IgD-negative memory B cell (primary cell): ENCODE results near the gene HS3ST4. TPM values are rescaled to one million over a fixed set of nuclear protein-coding genes. Genes with fewer than 3 reads are reported as not detected.

Source experiments
- H3K27ac Mint-ChIP-seq, 3 donors: one replicate each; pipeline ENCODE4 v1.8.0; 2020 to 2022; ENCODE audit warnings: mild to moderate bottlenecking in 3 of 3, mixed read lengths in 3 of 3, moderate library complexity in 1 of 3
- H3K27me3 Mint-ChIP-seq: one replicate; pipeline ENCODE4 v1.8.0; 2021; ENCODE audit warnings: mixed read lengths
- H3K36me3 Mint-ChIP-seq: one replicate; pipeline ENCODE4 v1.8.0; 2020; ENCODE audit warnings: mild to moderate bottlenecking, mixed read lengths
- H3K4me1 Mint-ChIP-seq, 3 donors: one replicate each; pipeline ENCODE4 v1.8.0; 2020 to 2022; ENCODE audit warnings: mixed read lengths in 3 of 3, mild to moderate bottlenecking in 1 of 3
- H3K4me3 Mint-ChIP-seq, 4 donors: one replicate each; pipeline ENCODE4 v1.8.0; 2020 to 2022; ENCODE audit warnings: mild to moderate bottlenecking in 4 of 4, mixed read lengths in 4 of 4, moderate library complexity in 3 of 4
- H3K9me3 Mint-ChIP-seq, 3 donors: one replicate each; pipeline ENCODE4 v1.8.0; 2020 to 2021; ENCODE audit warnings: mixed read lengths in 3 of 3, mild to moderate bottlenecking in 1 of 3
- polyA plus RNA-seq: library from polyadenylated mRNA; unstranded; fragments of 300-500 nt; fragmentation: Illumina TruSeq; gene quantifications from one replicate; pipeline ENCODE4 v1.2.3, GENCODE V29; 2021

The HS3ST4 gene
- polyA plus RNA-seq = not detected

GRCh38 chr16:25691519-25692091, at the start of gene HS3ST4:
Gene HS3ST4 (plus strand): TSS chr16:25691959.
- Mint-ChIP-seq H3K9me3 (no peaks in the 10 kb centered on the region), H3K4me3 (peak within 1 kb of the TSS in 3 of 4 donors; percentile 21 to 81 (median 65)), H3K27me3 (peaks cover 33% of the 10 kb centered on the region)

GRCh38 chr16:25643633-25644032, 48.1 kb upstream of the HS3ST4 start:
- Mint-ChIP-seq H3K27ac (no peak overlapping the region), H3K9me3 (peaks cover 3 to 16% (median 3%) of the 10 kb centered on the region in 3 donors), H3K27me3 (peaks cover 2% of the 10 kb centered on the region), H3K4me3 (no peak overlapping the region), H3K36me3 (no peaks in the 10 kb centered on the region), H3K4me1 (no peaks in the 10 kb centered on the region)

More at GRCh38 chr16:25691519-25692091, at the start of gene HS3ST4:
- peaks cover 0 to 5% (median 2%) of the 10 kb centered on the region in 3 donors for H3K4me1 Mint-ChIP-seq
- H3K36me3 Mint-ChIP-seq = no peaks in the 10 kb centered on the region
- peak within 1 kb of the TSS in 1 of 3 donors; percentile 74 for H3K27ac Mint-ChIP-seq

GRCh38 chr16:25656639-25657038, 35.1 kb upstream of the HS3ST4 start:
- no peaks in the 10 kb centered on the region for H3K36me3 Mint-ChIP-seq
- peaks cover 3 to 10% (median 5%) of the 10 kb centered on the region in 3 donors for H3K9me3 Mint-ChIP-seq
- no peak overlapping the region for H3K4me3 Mint-ChIP-seq
- no peak overlapping the region for H3K27ac Mint-ChIP-seq
- H3K27me3 Mint-ChIP-seq = peaks cover 4% of the 10 kb centered on the region
- H3K4me1 Mint-ChIP-seq = peaks cover 0 to 1% (median 0%) of the 10 kb centered on the region in 3 donors

GRCh38 chr16:25676820-25677219, 14.9 kb upstream of the HS3ST4 start:
- no peak overlapping the region for H3K4me3 Mint-ChIP-seq
- no peaks in the 10 kb centered on the region for H3K36me3 Mint-ChIP-seq
- H3K27me3 Mint-ChIP-seq = no peaks in the 10 kb centered on the region
- peaks cover 0 to 8% (median 2%) of the 10 kb centered on the region in 3 donors for H3K9me3 Mint-ChIP-seq
- H3K27ac Mint-ChIP-seq = no peak overlapping the region
- no peaks in the 10 kb centered on the region for H3K4me1 Mint-ChIP-seq

DNA sequence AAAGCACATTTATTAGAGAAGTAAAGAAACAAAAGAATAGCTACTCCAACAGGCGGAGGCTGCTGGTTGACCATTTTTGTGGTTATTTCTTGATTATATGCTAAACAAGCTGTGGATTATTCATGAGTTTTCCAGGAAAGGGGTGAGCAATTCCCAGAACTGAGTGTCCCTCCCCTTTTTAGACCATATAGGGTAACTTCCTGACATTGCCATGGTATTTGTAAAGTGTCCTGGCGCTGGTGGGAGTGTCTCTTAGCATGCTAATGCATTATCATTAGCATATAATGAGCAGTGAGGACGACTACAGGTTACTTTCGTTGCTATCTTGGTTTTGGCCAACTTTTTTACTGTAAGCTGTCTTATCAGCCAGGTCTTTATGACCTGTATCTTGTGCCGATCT, 12.2 kb upstream of the HS3ST4 start:
- no peak overlapping the region for H3K4me3 Mint-ChIP-seq
- H3K36me3 Mint-ChIP-seq = no peaks in the 10 kb centered on the region
- peaks cover 0 to 5% (median 2%) of the 10 kb centered on the region in 3 donors for H3K9me3 Mint-ChIP-seq
- no peak overlapping the region for H3K27ac Mint-ChIP-seq
- no peaks in the 10 kb centered on the region for H3K4me1 Mint-ChIP-seq
- H3K27me3 Mint-ChIP-seq = no peaks in the 10 kb centered on the region

DNA sequence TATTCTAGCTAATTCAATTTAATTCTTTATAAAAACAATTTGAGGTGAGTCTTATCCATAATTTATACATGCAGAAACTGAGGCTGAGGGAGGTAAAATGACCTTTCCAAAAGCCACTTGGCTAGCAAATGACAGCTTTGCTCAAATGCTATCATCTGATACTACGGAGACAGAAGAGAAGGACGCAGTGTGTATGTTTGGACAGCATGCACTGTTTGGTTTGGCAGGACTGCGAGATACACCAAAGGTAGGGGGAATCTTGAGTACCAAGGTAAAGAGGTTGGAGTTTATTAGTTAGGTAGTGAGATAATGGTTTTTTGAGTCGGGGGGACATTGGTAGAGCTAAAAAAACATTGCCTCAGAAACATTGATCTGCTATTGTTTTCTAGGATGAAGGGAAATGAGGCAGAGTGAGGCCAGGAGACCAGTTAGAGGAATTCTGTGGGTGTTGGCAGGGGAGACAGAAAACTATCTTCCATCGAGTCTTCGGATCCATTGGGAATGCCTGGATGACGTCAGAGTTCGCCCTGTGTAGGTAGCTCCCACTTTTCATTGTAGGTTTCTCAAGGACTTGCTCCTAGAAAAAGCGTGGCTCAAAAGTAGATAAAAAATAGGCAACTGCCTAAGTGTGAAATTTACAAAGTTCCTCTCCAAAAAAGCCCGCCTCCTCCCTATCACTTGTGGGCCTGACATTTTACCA, 2.5 kb upstream of the HS3ST4 start:
- H3K27me3 Mint-ChIP-seq = peaks cover 22% of the 10 kb centered on the region

DNA sequence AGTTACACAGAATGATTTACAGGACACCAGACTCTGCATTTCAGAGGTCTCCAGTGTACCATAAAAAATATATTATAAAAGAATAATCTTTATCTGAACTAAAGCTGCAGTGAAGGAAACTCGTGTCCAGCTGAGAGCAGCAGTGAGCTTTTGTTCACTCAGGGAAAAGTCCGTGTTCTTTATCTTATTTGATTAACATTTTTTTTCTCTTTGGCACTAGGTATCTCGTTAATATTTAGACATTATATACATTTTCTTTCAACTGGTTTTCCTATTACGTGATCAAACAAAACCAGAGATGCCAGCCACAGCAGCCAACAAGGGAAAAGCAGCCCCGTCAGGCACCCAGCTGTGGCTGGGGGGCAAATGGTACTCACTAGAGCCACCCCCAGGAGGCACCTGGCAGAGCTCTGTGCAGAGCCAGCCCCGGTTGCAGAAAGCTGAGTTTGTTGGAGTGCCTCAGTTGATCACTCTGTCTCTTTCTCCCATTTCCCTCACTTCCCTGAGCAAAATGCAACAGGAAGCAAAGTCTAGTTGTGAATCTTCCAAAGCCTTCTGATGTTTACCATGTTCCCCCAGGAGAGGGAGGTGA, 1.1 kb upstream of the HS3ST4 start:
- peak overlapping the region in 2 of 4 donors; percentile 47 to 65 for H3K4me3 Mint-ChIP-seq
- H3K4me1 Mint-ChIP-seq = peaks cover 0 to 5% (median 2%) of the 10 kb centered on the region in 3 donors
- H3K27me3 Mint-ChIP-seq = peaks cover 29% of the 10 kb centered on the region
- no peaks in the 10 kb centered on the region for H3K9me3 Mint-ChIP-seq
- H3K27ac Mint-ChIP-seq = peak overlapping the region in 1 of 3 donors; percentile 74
- no peaks in the 10 kb centered on the region for H3K36me3 Mint-ChIP-seq

More for the DNA sequence above, 2.5 kb upstream of the HS3ST4 start:
- H3K4me1 Mint-ChIP-seq = peaks cover 0 to 5% (median 2%) of the 10 kb centered on the region in 3 donors
- peaks cover 0 to under 1% (median 0%) of the 10 kb centered on the region in 3 donors for H3K9me3 Mint-ChIP-seq
- H3K4me3 Mint-ChIP-seq = peak overlapping the region in 1 of 4 donors; percentile 15
- no peak overlapping the region for H3K27ac Mint-ChIP-seq
- H3K36me3 Mint-ChIP-seq = no peaks in the 10 kb centered on the region

DNA sequence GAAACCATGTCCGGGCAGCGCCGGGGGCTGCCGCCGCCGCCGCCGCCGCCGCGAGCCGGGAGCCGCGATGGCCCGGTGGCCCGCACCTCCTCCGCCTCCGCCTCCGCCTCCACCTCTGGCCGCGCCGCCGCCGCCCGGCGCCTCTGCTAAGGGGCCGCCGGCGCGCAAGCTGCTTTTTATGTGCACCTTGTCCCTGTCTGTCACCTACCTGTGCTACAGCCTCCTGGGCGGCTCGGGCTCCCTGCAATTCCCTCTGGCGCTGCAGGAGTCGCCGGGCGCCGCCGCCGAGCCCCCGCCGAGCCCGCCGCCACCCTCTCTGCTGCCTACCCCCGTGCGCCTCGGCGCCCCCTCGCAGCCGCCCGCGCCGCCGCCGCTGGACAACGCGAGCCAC, 587 bp downstream of the HS3ST4 start:
- Mint-ChIP-seq H3K4me1 (peaks cover 0 to 5% (median 2%) of the 10 kb centered on the region in 3 donors), H3K36me3 (no peaks in the 10 kb centered on the region), H3K27me3 (peaks cover 33% of the 10 kb centered on the region), H3K9me3 (no peaks in the 10 kb centered on the region), H3K27ac (no peak overlapping the region), H3K4me3 (no peak overlapping the region)

GRCh38 chr16:25692742-25693508, 1.2 kb downstream of the HS3ST4 start:
- H3K27me3 Mint-ChIP-seq = peaks cover 33% of the 10 kb centered on the region
- H3K4me1 Mint-ChIP-seq = peaks cover 0 to 5% (median 2%) of the 10 kb centered on the region in 3 donors
- H3K27ac Mint-ChIP-seq = no peak overlapping the region
- peak overlapping the region in 1 of 4 donors; percentile 65 for H3K4me3 Mint-ChIP-seq
- no peaks in the 10 kb centered on the region for H3K9me3 Mint-ChIP-seq
- no peaks in the 10 kb centered on the region for H3K36me3 Mint-ChIP-seq

DNA sequence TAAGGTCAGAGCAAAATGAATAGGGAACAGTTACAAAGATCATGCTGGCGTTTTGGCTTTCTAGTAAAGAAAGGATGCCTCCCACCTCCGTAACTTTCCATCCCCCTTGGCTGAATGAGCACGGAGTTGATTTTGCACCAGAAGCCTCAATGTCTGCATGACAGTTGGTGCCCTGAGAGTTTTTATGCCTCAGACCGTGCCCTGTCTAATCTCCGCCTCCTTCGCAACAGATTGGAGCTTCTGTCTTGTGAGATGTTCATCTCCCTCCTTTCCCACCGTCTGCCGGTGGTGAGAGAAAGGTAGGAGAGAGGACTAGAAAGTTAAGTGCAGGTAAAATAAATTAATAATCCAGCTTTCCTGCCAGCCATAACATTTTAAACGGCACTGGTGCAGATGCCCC, 1.9 kb downstream of the HS3ST4 start:
- peak overlapping the region in 1 of 4 donors; percentile 65 for H3K4me3 Mint-ChIP-seq
- H3K27ac Mint-ChIP-seq = no peak overlapping the region
- no peaks in the 10 kb centered on the region for H3K36me3 Mint-ChIP-seq
- no peaks in the 10 kb centered on the region for H3K9me3 Mint-ChIP-seq
- peaks cover 0 to 5% (median 2%) of the 10 kb centered on the region in 3 donors for H3K4me1 Mint-ChIP-seq
- peaks cover 33% of the 10 kb centered on the region for H3K27me3 Mint-ChIP-seq

- H3K27me3 Mint-ChIP-seq = peaks cover 23% of the 10 kb centered on the region
These were observed 7.3 kb downstream of the HS3ST4 start for GRCh38 chr16:25699069-25699468.

GRCh38 chr16:25700547-25700946, 8.8 kb downstream of the HS3ST4 start:
- H3K9me3 Mint-ChIP-seq = peaks cover 0 to 4% (median 2%) of the 10 kb centered on the region in 3 donors
- H3K4me3 Mint-ChIP-seq = no peak overlapping the region
- H3K4me1 Mint-ChIP-seq = no peaks in the 10 kb centered on the region
- no peak overlapping the region for H3K27ac Mint-ChIP-seq
- peaks cover 14% of the 10 kb centered on the region for H3K27me3 Mint-ChIP-seq
- H3K36me3 Mint-ChIP-seq = no peaks in the 10 kb centered on the region

More at GRCh38 chr16:25699069-25699468, 7.3 kb downstream of the HS3ST4 start:
- H3K27ac Mint-ChIP-seq = no peak overlapping the region
- no peaks in the 10 kb centered on the region for H3K36me3 Mint-ChIP-seq
- H3K9me3 Mint-ChIP-seq = peaks cover 0 to 4% (median 0%) of the 10 kb centered on the region in 3 donors
- H3K4me3 Mint-ChIP-seq = no peak overlapping the region
- no peaks in the 10 kb centered on the region for H3K4me1 Mint-ChIP-seq

GRCh38 chr16:25707553-25707952, 15.8 kb downstream of the HS3ST4 start:
- H3K27ac Mint-ChIP-seq = no peak overlapping the region
- H3K4me1 Mint-ChIP-seq = no peaks in the 10 kb centered on the region
- peaks cover 2 to 10% (median 5%) of the 10 kb centered on the region in 3 donors for H3K9me3 Mint-ChIP-seq
- H3K4me3 Mint-ChIP-seq = no peak overlapping the region
- H3K27me3 Mint-ChIP-seq = peaks cover 8% of the 10 kb centered on the region
- no peaks in the 10 kb centered on the region for H3K36me3 Mint-ChIP-seq

GRCh38 chr16:25707982-25708583, 16.3 kb downstream of the HS3ST4 start:
- Mint-ChIP-seq H3K36me3 (no peaks in the 10 kb centered on the region), H3K4me3 (no peak overlapping the region), H3K4me1 (no peaks in the 10 kb centered on the region), H3K27ac (no peak overlapping the region), H3K9me3 (peaks cover under 1 to 10% (median 5%) of the 10 kb centered on the region in 3 donors), H3K27me3 (peaks cover 8% of the 10 kb centered on the region)
